Femur (tissue), 1 donor: ENCODE results near the gene ERVH48-1.
"Not testable (repeated sequence)": the region's sequence is repeated elsewhere in the genome, so short reads cannot be mapped to it uniquely, and the experiment has no call there.

ENCODE experiments used
- DNase-seq: peaks from one replicate; pipeline ENCODE4 v3.0.0-alpha.2; 2017

Gene ERVH48-1

GRCh38 chr21:42903817-42904216 is 21.6 kb downstream of the ERVH48-1 start:
- DNase-seq: no peak

- no peak for DNase-seq
Measured at GRCh38 chr21:42900446-42900845, 25.0 kb downstream of the ERVH48-1 start.

GRCh38 chr21:42892931-42893755 is 32.3 kb downstream of the ERVH48-1 start, which contains the start of gene NDUFV3:
TSS of gene NDUFV3 (plus strand) at chr21:42893309. CDS start at chr21:42893334, 25 bp downstream.
- DNase-seq: peak; percentile 99

DNA sequence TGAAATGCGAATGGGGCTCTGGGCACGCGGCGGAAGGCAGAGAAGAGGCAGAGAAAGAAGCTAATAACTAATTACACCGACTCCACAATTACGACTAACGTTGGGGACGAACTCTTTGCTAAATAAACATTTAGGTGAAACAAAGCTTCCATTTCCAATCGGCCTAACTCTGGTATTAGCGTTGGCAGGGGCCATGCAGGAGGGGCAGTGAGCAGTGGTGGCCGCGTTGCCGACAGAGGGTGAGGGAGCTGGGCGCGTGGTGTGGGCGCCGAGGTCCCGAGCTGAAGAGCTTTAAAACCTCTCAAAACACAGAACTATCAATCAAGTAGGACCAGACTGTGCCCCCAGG is 32.9 kb downstream of the ERVH48-1 start:
- DNase-seq: no peak

DNA sequence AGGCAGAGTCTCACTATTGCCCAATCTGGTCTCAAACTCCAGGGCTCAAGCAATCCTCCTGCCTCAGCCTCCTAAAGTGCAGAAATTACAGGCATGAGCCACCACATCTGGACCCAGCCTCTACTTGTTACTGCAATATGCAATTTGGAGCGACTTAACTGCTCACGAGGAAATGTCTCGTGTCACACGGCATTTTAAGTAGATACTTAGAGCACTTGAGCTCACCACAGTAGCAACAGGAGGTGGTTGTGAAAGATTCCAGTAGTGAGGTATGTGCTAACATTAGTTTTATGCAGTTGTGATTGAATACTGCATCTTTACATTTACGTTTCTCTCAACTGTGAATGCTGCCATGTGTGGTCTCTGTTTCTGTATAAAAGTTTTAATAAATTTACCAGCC is 38.1 kb downstream of the ERVH48-1 start:
- no peak for DNase-seq

GRCh38 chr21:42883921-42884320 is 41.5 kb downstream of the ERVH48-1 start:
- DNase-seq: no peak

DNA sequence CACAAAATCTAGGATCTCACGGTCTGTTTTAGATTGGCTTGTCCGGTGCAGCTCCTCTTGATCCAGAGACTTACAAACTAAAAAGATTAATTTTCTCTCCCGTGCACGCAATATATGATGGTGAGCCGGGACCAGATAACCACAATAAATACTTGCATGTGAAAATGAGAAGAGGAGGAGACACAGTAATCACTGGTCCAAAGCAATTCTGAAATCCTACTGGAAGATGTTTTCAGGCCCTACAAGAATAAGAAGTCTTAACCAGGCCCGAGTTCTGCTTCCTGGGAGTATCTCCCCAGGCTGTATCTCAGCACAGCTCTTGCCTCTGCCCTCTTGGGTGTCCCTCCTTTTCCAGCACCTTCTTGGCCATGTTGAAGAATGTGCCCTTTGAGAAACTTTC is 45.1 kb downstream of the ERVH48-1 start:
- no peak for DNase-seq

DNA sequence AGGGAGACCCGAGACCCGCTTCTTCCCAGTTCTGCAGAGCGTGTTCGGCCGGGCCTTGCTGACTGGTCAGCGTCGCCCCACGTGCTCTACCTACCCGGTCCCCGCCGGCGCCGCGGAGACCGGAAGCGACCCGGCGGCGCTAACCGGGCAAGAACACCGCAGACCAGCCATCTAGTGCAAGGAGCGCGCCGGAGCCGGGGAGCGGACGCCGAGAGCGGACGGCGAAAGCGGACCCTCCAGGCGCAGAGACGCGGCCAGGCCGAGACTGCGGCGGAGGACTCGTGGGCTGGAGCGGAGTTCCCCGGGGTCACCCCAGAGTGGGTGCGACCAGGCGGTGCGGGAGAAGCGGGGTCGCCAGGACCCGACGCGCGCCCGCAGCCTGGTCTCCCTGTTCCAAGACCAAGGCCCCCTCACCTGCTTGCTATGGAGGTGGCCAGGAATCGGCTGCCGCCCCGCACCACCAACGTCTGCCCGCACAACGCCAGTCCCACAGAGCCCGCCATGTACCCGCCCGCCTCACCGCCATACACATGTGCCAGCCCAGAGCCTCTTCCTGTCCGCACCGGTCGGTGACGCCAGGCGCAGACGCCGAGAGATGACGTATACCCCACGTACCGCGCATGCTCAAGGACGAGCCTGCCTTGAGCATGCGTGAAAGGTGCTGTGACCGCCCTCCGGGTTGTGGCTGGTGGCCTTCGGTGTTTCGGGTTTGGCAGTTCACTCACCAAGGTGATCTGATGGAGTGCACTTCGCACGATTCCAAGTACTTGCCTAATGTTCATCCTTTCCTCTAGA is 46.2 kb downstream of the ERVH48-1 start, which contains the start of gene WDR4:
Gene WDR4 (minus strand): TSS at position 547 of the 795 bp plus-strand sequence. CDS start 44 bp downstream, at position 503.
- DNase-seq: peak; percentile 99

DNA sequence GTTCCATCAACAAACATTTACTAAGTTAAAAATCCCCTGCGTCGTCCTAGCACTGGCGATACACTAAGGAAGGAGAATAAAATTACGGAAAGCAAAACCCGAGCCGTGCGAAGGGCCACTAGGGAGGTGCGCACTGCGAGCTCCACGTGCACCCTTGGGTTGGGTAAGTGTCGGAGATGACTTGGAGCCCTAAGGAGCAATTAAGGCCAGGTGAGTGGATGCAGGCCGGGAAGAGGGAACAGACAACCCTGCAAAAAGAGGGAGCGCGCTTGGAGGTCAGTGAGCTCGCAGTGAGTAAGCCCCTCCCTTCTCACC is 46.8 kb downstream of the ERVH48-1 start:
- DNase-seq: no peak

DNA sequence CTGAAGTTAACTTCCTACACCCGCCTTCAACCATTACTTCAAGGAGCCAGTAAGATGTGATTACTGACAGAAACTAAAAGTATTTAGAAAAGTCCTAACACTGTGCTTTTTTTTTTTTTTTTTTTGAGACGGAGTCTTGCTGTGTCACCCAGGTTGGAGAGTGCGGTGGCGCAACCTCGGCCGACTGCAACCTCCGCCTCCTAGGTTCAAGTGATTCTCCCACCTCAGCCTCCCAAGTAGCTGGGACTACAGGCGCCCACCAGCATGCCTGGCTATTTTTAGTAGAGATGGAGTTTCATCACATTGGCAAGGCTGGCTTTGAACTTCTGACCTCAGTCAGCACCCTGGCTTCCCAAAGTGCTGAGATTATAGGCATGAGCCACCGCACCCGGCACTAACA is 49.6 kb downstream of the ERVH48-1 start:
- DNase-seq: not testable (repeated sequence)

DNA sequence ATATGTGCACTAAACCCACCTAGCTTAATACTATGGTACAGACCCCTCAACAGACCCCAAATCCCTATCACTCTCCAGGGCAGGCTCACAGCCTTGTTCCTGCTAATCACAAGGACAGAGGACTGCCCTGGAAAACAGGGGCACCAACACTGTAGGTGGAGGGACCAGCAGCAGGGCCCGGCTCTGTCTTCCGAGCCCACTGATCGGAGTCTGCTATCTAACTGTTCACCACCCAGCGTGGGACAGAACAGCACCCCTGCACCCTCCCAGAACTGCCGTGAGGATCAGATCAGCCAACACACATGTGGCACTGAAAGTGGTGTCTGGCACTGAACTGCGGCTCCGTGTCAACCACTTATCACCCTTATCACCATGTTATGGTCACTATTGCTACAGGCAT is 52.3 kb downstream of the ERVH48-1 start:
- DNase-seq: no peak

DNA sequence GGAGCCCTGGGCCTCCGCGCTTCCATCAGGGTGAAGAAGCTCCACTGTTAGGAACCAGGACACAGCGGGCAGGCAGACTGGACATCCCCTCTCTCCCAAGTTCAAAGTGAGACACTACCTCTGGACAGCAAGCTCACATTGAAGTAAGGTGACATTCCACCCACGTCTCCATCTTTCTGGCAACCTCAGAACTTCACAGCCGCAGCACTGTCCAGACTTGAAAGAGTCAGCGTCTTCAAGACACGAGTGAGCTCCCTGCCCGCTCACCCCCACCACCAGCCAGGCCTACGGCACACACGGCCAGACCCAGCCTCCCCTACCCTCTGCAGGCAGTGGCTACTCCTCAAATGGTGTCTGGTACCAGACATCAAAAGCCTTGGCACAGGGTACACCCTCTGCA is 57.2 kb downstream of the ERVH48-1 start:
- DNase-seq: no peak
